Stimulated activated CD4-positive, alpha-beta T cell treated with anti-CD3 and anti-CD28 coated beads, Interleukin-12 subunit alpha, Interleukin-12 subunit beta, amount 100 ng/mL, for 48 hours (primary cell): ENCODE data around the gene BABAM2.

Experiments
- DNase-seq, 3 donors: peaks; one replicate each; pipeline ENCODE4 v3.0.0-alpha.2; 2020; ENCODE audit warnings: low read depth in 2 of 3, low spot score in 1 of 3

The BABAM2 gene

GRCh38 chr2:28338831-28339321 is 448.3 kb downstream of the BABAM2 start:
- no peak for DNase-seq

- no peak for DNase-seq
Observed at GRCh38 chr2:28339516-28340175, 449.1 kb downstream of the BABAM2 start.

GRCh38 chr2:28340312-28341202 is 450.0 kb downstream of the BABAM2 start:
- no peak for DNase-seq

GRCh38 chr2:28341208-28341891 is 450.8 kb downstream of the BABAM2 start:
- no peak for DNase-seq

- DNase-seq = no peak
Observed at GRCh38 chr2:28342081-28342967, 451.8 kb downstream of the BABAM2 start.

GRCh38 chr2:28343184-28343942 is 452.8 kb downstream of the BABAM2 start:
- no peak for DNase-seq

- no peak for DNase-seq
Observed at GRCh38 chr2:28343971-28344715, 453.6 kb downstream of the BABAM2 start.

- no peak for DNase-seq
Observed at GRCh38 chr2:28344756-28345373, 454.3 kb downstream of the BABAM2 start.

- DNase-seq = no peak
Observed at GRCh38 chr2:28345619-28346018, 455.1 kb downstream of the BABAM2 start.

- no peak for DNase-seq
Observed at GRCh38 chr2:28346587-28346986, 456.1 kb downstream of the BABAM2 start.

- DNase-seq = no peak
Observed at GRCh38 chr2:28347193-28347592, 456.7 kb downstream of the BABAM2 start.

GRCh38 chr2:28347596-28347995 is 457.1 kb downstream of the BABAM2 start:
- DNase-seq = no peak

- peak in 2 of 3 donors; percentile 21 for DNase-seq
Observed at GRCh38 chr2:28348149-28348567, 457.6 kb downstream of the BABAM2 start.

- DNase-seq = no peak
Observed at GRCh38 chr2:28348921-28349320, 458.4 kb downstream of the BABAM2 start.

GRCh38 chr2:28349546-28350165 is 459.1 kb downstream of the BABAM2 start:
- DNase-seq = no peak

- no peak for DNase-seq
Observed at GRCh38 chr2:28350196-28350595, 459.7 kb downstream of the BABAM2 start.

GRCh38 chr2:28350791-28351285 is 460.3 kb downstream of the BABAM2 start:
- DNase-seq = no peak

- no peak for DNase-seq
Observed at GRCh38 chr2:28351621-28352020, 461.1 kb downstream of the BABAM2 start.
